SK-N-SH (cell line): Measurements from ENCODE around the gene EML3. TPM values are rescaled to one million over a fixed set of nuclear protein-coding genes. Genes with fewer than 3 reads are reported as not detected.

Experiments
- CTCF ChIA-PET: fragments of 300-600, 350-600 bp; formaldehyde crosslinking; extraction: SDS; loops from one replicate; lab custom pipeline; 2021; lab: Yijun Ruan, JAX
- POLR2A ChIA-PET: fragments of 350-600 bp; sonication (Branson Sonifier 250); formaldehyde crosslinking; extraction: SDS; loops from one replicate; lab custom pipeline; 2020; ENCODE audit warnings: antibody characterized with exemption, inconsistent platforms; lab: Yijun Ruan, JAX
- DNase-seq: peaks from one replicate; pipeline ENCODE4 v3.0.0; 2012
- H2AFZ ChIP-seq: fragments of 200-600 bp; sonication (generic); 2 replicates; pipeline ENCODE4 v1.8.1; 2016; ENCODE audit warnings: antibody characterized with exemption, mild to moderate bottlenecking, low read depth
- H3F3A ChIP-seq: fragments of 200-600 bp; sonication (generic); replicated peaks from 2 replicates; pipeline ENCODE3; 2016; ENCODE audit warnings: antibody characterized with exemption, mild to moderate bottlenecking; ENCODE audit not compliant: insufficient read depth
- H3K27ac ChIP-seq, 2 experiments: fragments of 200-500 bp in 1 of 2; fragments of 200-600 bp in 1 of 2; sonication (Bioruptor generic) in 1 of 2; sonication (generic), shearing (Covaris generic) in 1 of 2; 2 replicates each; pipeline versions ENCODE4 v1.5.1 to v1.6.1; 2014 to 2016; ENCODE audit warnings: low read depth in 2 of 2, inconsistent platforms in 1 of 2, low read length in 1 of 2, mild to moderate bottlenecking in 1 of 2, mixed read lengths in 1 of 2
- H3K27me3 ChIP-seq: fragments of 200-600 bp; sonication (generic), shearing (Covaris generic); 2 replicates; pipeline ENCODE4 v1.6.1; 2016; ENCODE audit warnings: mixed run types; ENCODE audit not compliant: insufficient read depth
- H3K36me3 ChIP-seq, 2 experiments: fragments of 200-500 bp in 1 of 2; fragments of 200-600 bp in 1 of 2; sonication (Bioruptor generic) in 1 of 2; sonication (generic) in 1 of 2; replicated peaks in 1 of 2; 2 replicates each; pipeline versions ENCODE3 to v1.5.1; 2014 to 2016; ENCODE audit warnings: low read length in 1 of 2, mild to moderate bottlenecking in 1 of 2; ENCODE audit not compliant: insufficient read depth in 2 of 2, control insufficient read depth in 1 of 2
- H3K4me1 ChIP-seq, 2 experiments: fragments of 200-500 bp in 1 of 2; fragments of 200-600 bp in 1 of 2; sonication (Bioruptor generic) in 1 of 2; sonication (generic), shearing (Covaris generic) in 1 of 2; 2 replicates each; pipeline versions ENCODE4 v1.5.1 to v1.6.1; 2014 to 2016; ENCODE audit warnings: low read depth in 1 of 2, low read length in 1 of 2, mixed run types in 1 of 2; ENCODE audit not compliant: insufficient read depth in 2 of 2, control insufficient read depth in 1 of 2
- H3K4me2 ChIP-seq: fragments of 200-600 bp; sonication (generic), shearing (Covaris generic); 2 replicates; pipeline ENCODE4 v1.6.1; 2017; ENCODE audit warnings: mixed run types
- H3K4me3 ChIP-seq, 2 experiments: fragments of 200-500 bp in 1 of 2; fragments of 200-600 bp in 1 of 2; sonication (Bioruptor generic) in 1 of 2; sonication (generic), shearing (Covaris generic) in 1 of 2; 2 replicates each; pipeline versions ENCODE4 v1.5.1 to v1.8.1; 2014 to 2016; ENCODE audit warnings: low read depth in 2 of 2, inconsistent platforms in 1 of 2, low read length in 1 of 2, mild to moderate bottlenecking in 1 of 2, mixed read lengths in 1 of 2, moderate library complexity in 1 of 2
- H3K79me2 ChIP-seq: fragments of 200-600 bp; sonication (generic); 2 replicates; pipeline ENCODE4 v1.8.1; 2017; ENCODE audit warnings: mild to moderate bottlenecking; ENCODE audit not compliant: insufficient read depth
- H3K9ac ChIP-seq: fragments of 200-600 bp; sonication (generic); 2 replicates; pipeline ENCODE4 v1.6.1; 2017; ENCODE audit warnings: mixed run types
- H3K9me2 ChIP-seq: fragments of 200-600 bp; sonication (generic); 2 replicates; pipeline ENCODE4 v1.6.1; 2017; ENCODE audit warnings: mixed run types
- H3K9me3 ChIP-seq: fragments of 200-600 bp; sonication (generic); 2 replicates; pipeline ENCODE4 v1.6.1; 2017; ENCODE audit warnings: mixed run types, mild to moderate bottlenecking, moderate library complexity
- H4K20me1 ChIP-seq: fragments of 200-600 bp; sonication (generic); 2 replicates; pipeline ENCODE4 v1.6.1; 2017; ENCODE audit warnings: mild to moderate bottlenecking, mixed run types; ENCODE audit not compliant: insufficient read depth
- CTCF ChIP-seq: fragments of 200-600 bp; sonication (generic); IDR thresholded peaks from 2 replicates; pipeline ENCODE4 v1.6.1; 2017; ENCODE audit warnings: antibody characterized with exemption, mild to moderate bottlenecking, moderate library complexity
- FOSL2 ChIP-seq: IDR thresholded peaks from 2 replicates; pipeline ENCODE4 v1.4.0; 2012; ENCODE audit warnings: low read depth, mild to moderate bottlenecking, moderate library complexity, borderline replicate concordance
- FOXJ3 ChIP-seq: sonication (generic); formaldehyde crosslinking; IDR thresholded peaks from 2 replicates; pipeline ENCODE4 v1.5.1; 2020; ENCODE audit warnings: mild to moderate bottlenecking, missing genetic modification reagents
- FOXM1 ChIP-seq: IDR thresholded peaks from 2 replicates; pipeline ENCODE4 v1.4.0; 2012; ENCODE audit warnings: low read depth, mild to moderate bottlenecking
- GABPA ChIP-seq: IDR thresholded peaks from 2 replicates; pipeline ENCODE4 v1.4.0; 2012; ENCODE audit warnings: low read depth, mild to moderate bottlenecking
- GATA2 ChIP-seq: sonication (generic); formaldehyde crosslinking; IDR thresholded peaks from 2 replicates; pipeline ENCODE4 v1.5.0; 2020; ENCODE audit warnings: mild to moderate bottlenecking, missing genetic modification reagents
- IRF3 ChIP-seq: fragments of 150-350 bp; IDR thresholded peaks from 2 replicates; pipeline ENCODE4 v1.6.1; 2016; ENCODE audit warnings: mild to moderate bottlenecking, low read depth, low read length
- MAX ChIP-seq: IDR thresholded peaks from 2 replicates; pipeline ENCODE4 v1.4.0; 2012; ENCODE audit warnings: low read depth
- PBX3 ChIP-seq: IDR thresholded peaks from 2 replicates; pipeline ENCODE4; 2012
- POLR2AphosphoS5 ChIP-seq: IDR thresholded peaks from 2 replicates; pipeline ENCODE4 v1.6.1; 2012; ENCODE audit warnings: low read depth, low read length
- RAD21 ChIP-seq: IDR thresholded peaks from 2 replicates; pipeline ENCODE4 v1.6.1; 2012; ENCODE audit warnings: mild to moderate bottlenecking, low read length
- REST ChIP-seq: IDR thresholded peaks from 2 replicates; pipeline ENCODE4 v1.6.1; 2012; ENCODE audit warnings: mild to moderate bottlenecking, low read depth, low read length, moderate library complexity
- RFX5 ChIP-seq: IDR thresholded peaks from 2 replicates; pipeline ENCODE4 v1.6.1; 2012; ENCODE audit warnings: mild to moderate bottlenecking, improper control_type of control experiment, low read length
- RXRA ChIP-seq: IDR thresholded peaks from 2 replicates; pipeline ENCODE4 v1.4.0; 2012; ENCODE audit warnings: low read depth, mild to moderate bottlenecking, borderline replicate concordance
- SIN3A ChIP-seq: IDR thresholded peaks from 2 replicates; pipeline ENCODE4 v1.6.1; 2012; ENCODE audit warnings: low read depth, mild to moderate bottlenecking, low read length, moderate library complexity, borderline replicate concordance
- SMC3 ChIP-seq: IDR thresholded peaks from 2 replicates; pipeline ENCODE4 v1.6.1; 2012; ENCODE audit warnings: low read depth, low read length, improper control_type of control experiment
- TAF1 ChIP-seq: IDR thresholded peaks from 2 replicates; pipeline ENCODE4 v1.6.1; 2012; ENCODE audit warnings: low read depth, mild to moderate bottlenecking, low read length, moderate library complexity, borderline replicate concordance
- USF1 ChIP-seq: IDR thresholded peaks from 2 replicates; pipeline ENCODE4 v1.4.0; 2012; ENCODE audit warnings: low read depth, borderline replicate concordance
- USF2 ChIP-seq: fragments of 150-350 bp; IDR thresholded peaks from 2 replicates; pipeline ENCODE4 v1.6.1; 2017; ENCODE audit warnings: antibody characterized with exemption, low read length, low read depth, borderline replicate concordance
- WGBS: methylation state at CpG from one replicate; pipeline ENCODE4 v1.1.6; 2017; ENCODE audit warnings: low lambda C conversion rate; 5-methylcytosine and 5-hydroxymethylcytosine counted together
- polyA plus RNA-seq, 3 experiments: library from polyadenylated mRNA; depleted of rRNA; stranded (reverse); fragments of >200 nt; gene quantifications; 2 replicates each; pipeline ENCODE4 v1.2.3, GENCODE V29; 2012

EML3 gene
- polyA plus RNA-seq, 1 of the 3 experiments (the other 2 are of a cell fraction): 43.0 TPM

GRCh38 chr11:62632492-62632891 lies 19.9 kb upstream of the EML3 start:
- TF ChIP-seq USF1 (no peak), TAF1 (no peak), GATA2 (CRISPR knock-in tag) (no peak), PBX3 (no peak), GABPA (no peak), POLR2AphosphoS5 (no peak), SIN3A (no peak), MAX (no peak), FOXM1 (no peak), SMC3 (no peak), RFX5 (no peak), FOXJ3 (CRISPR knock-in tag) (no peak), IRF3 (no peak)
- peaks cover 51 to 67% of the 10 kb centered on the region in 2 experiments for H3K36me3 ChIP-seq
- no peak overlapping the region for H2AFZ ChIP-seq
- H3K9ac ChIP-seq: no peak overlapping the region
- H4K20me1 ChIP-seq: no peaks in the 10 kb centered on the region
- ChIA-PET CTCF (no interaction called here), POLR2A (no interaction called here)
- H3K4me2 ChIP-seq: no peak overlapping the region
- peaks cover 19% of the 10 kb centered on the region; the same call in 1 of the 2 replicates for H3K79me2 ChIP-seq
- H3K27ac ChIP-seq: no peak overlapping the region
- H3F3A ChIP-seq: peaks cover 4% of the 10 kb centered on the region
- no peak for DNase-seq
- H3K4me3 ChIP-seq: no peak overlapping the region
- 97% methylated on average over 6 of the region's 6 CpGs for WGBS
- H3K9me3 ChIP-seq: no peaks in the 10 kb centered on the region
- H3K9me2 ChIP-seq: no peaks in the 10 kb centered on the region
- no peaks in the 10 kb centered on the region for H3K27me3 ChIP-seq
- no peaks in the 10 kb centered on the region for H3K4me1 ChIP-seq

- ChIA-PET POLR2A (no interaction called here), CTCF (interaction anchor here (1.4 kb wide), 1 partner anchor 203 kb away, joined by 3 read pairs; no protein-coding TSS in a partner anchor)
- Histone ChIP-seq H3K4me2 (no peak overlapping the region), H3K9me2 (no peaks in the 10 kb centered on the region), H3K4me1 (no peaks in the 10 kb centered on the region), H3F3A (peaks cover 19% of the 10 kb centered on the region), H4K20me1 (no peaks in the 10 kb centered on the region), H3K9ac (no peak overlapping the region), H3K27ac (no peak overlapping the region), H3K36me3 (peaks cover 25 to 59% of the 10 kb centered on the region in 2 experiments), H3K79me2 (no peaks in the 10 kb centered on the region), H3K9me3 (no peaks in the 10 kb centered on the region), H3K4me3 (no peak overlapping the region), H3K27me3 (no peaks in the 10 kb centered on the region), H2AFZ (no peak overlapping the region)
- WGBS: 95% methylated on average over 3 of the region's 3 CpGs
- no peak for DNase-seq
- no peak for TF ChIP-seq RXRA
- TF ChIP-seq CTCF: 0 out of 2 replicates have a peak, but pooled peaks have one; percentile 9
- TF ChIP-seq FOSL2: no peak
- TF ChIP-seq REST: no peak
- TF ChIP-seq FOXM1: no peak
- TF ChIP-seq USF2: no peak
- 0 out of 2 replicates have a peak, but pooled peaks have one; percentile 19 for TF ChIP-seq RAD21
Observed at GRCh38 chr11:62627713-62628112, 15.1 kb upstream of the EML3 start.
